ENCODE data around the gene ENGASE.

ENGASE gene

GRCh38 chr17:79053251-79053925 is 21.2 kb upstream of the ENGASE start:
- no peaks in the 10 kb centered on the region for H3K36me3 ChIP-seq (ENCODE audit: control insufficient read depth, insufficient read depth, low read length)
- TF ChIP-seq CTCF (IDR thresholded peaks at IDR 0.05; ENCODE audit: insufficient read depth, low read length, poor library complexity, severe bottlenecking), result no peak
- no peak for DNase-seq (ENCODE audit: extremely low read depth, insufficient read length)
- no peaks in the 10 kb centered on the region; the same call in 1 of the 2 replicates for H3K27me3 ChIP-seq (replicated peaks; ENCODE audit: control insufficient read depth, insufficient read depth, low read length)
- no peak overlapping the region for H3K4me3 ChIP-seq (replicated peaks; ENCODE audit: low read depth, low read length)

- H3K27me3 ChIP-seq (replicated peaks; ENCODE audit: control insufficient read depth, insufficient read depth, low read length), result no peaks in the 10 kb centered on the region; the same call in 1 of the 2 replicates
- no peak for DNase-seq (ENCODE audit: extremely low read depth, insufficient read length)
- H3K36me3 ChIP-seq (ENCODE audit: control insufficient read depth, insufficient read depth, low read length), result no peaks in the 10 kb centered on the region
- no peak overlapping the region for H3K4me3 ChIP-seq (replicated peaks; ENCODE audit: low read depth, low read length)
- TF ChIP-seq CTCF (IDR thresholded peaks at IDR 0.05; ENCODE audit: insufficient read depth, low read length, poor library complexity, severe bottlenecking), result no peak
These were observed 20.2 kb upstream of the ENGASE start for GRCh38 chr17:79054200-79054960.

- DNase-seq (ENCODE audit: extremely low read depth, insufficient read length), result no peak
- Histone ChIP-seq H3K4me3 (replicated peaks; ENCODE audit: low read depth, low read length) (no peak overlapping the region), H3K36me3 (ENCODE audit: control insufficient read depth, insufficient read depth, low read length) (no peaks in the 10 kb centered on the region), H3K27me3 (replicated peaks; ENCODE audit: control insufficient read depth, insufficient read depth, low read length) (no peaks in the 10 kb centered on the region)
- no peak for TF ChIP-seq CTCF (IDR thresholded peaks at IDR 0.05; ENCODE audit: insufficient read depth, low read length, poor library complexity, severe bottlenecking)
These were observed 19.4 kb upstream of the ENGASE start for GRCh38 chr17:79055197-79055596.

- Histone ChIP-seq H3K36me3 (ENCODE audit: control insufficient read depth, insufficient read depth, low read length) (no peaks in the 10 kb centered on the region), H3K4me3 (replicated peaks; ENCODE audit: low read depth, low read length) (no peak overlapping the region), H3K27me3 (replicated peaks; ENCODE audit: control insufficient read depth, insufficient read depth, low read length) (no peaks in the 10 kb centered on the region)
- no peak for TF ChIP-seq CTCF (IDR thresholded peaks at IDR 0.05; ENCODE audit: insufficient read depth, low read length, poor library complexity, severe bottlenecking)
- DNase-seq (ENCODE audit: extremely low read depth, insufficient read length), result no peak
These were observed 16.8 kb upstream of the ENGASE start for GRCh38 chr17:79057737-79058385.

- H3K27me3 ChIP-seq (replicated peaks; ENCODE audit: control insufficient read depth, insufficient read depth, low read length), result no peaks in the 10 kb centered on the region
- H3K36me3 ChIP-seq (ENCODE audit: control insufficient read depth, insufficient read depth, low read length), result no peaks in the 10 kb centered on the region
- no peak for DNase-seq (ENCODE audit: extremely low read depth, insufficient read length)
- H3K4me3 ChIP-seq (replicated peaks; ENCODE audit: low read depth, low read length), result no peak overlapping the region
- TF ChIP-seq CTCF (IDR thresholded peaks at IDR 0.05; ENCODE audit: insufficient read depth, low read length, poor library complexity, severe bottlenecking), result no peak
These were observed 11.9 kb upstream of the ENGASE start for GRCh38 chr17:79062691-79063090.

All from GM06990 (cell line).